ENCODE measurements around the gene ACTL7B.

GRCh38 chr9:108905494-108905893 lies 49.7 kb upstream of the ACTL7B start:
- TF ChIP-seq EZH2 (IDR thresholded peaks at IDR 0.05; ENCODE audit: low read length, missing control alignments) (no peak), CTCF (conservative IDR thresholded peaks at IDR 0.05 in 1 of 2, IDR thresholded peaks at IDR 0.05 in 1 of 2; ENCODE audit: low read depth in 1 of 2, low read length in 2 of 2) (no peak)
